ENCODE data around the gene ATRIP. TPM values are rescaled to one million over a fixed set of nuclear protein-coding genes. Genes with fewer than 3 reads are reported as not detected.
"Not testable (repeated sequence)": the region's sequence is repeated elsewhere in the genome, so short reads cannot be mapped to it uniquely, and the experiment has no call there.

ATRIP gene
- total and polyA plus RNA-seq, 8 donors = 2.0 to 4.8 (median 3.0) TPM

GRCh38 chr3:48459773-48460516, 13.4 kb downstream of the ATRIP start:
- DNase-seq = no peak
- H3K4me1 ChIP-seq = peaks cover 0 to 3% (median 0%) of the 10 kb centered on the region in 3 donors
- no peak overlapping the region for H3K4me3 ChIP-seq
- no peak for FAIRE-seq
- 81 to 84% methylated on average over 7 of the region's 7 CpGs for WGBS, 2 donors
- H3K9me3 ChIP-seq = no peaks in the 10 kb centered on the region
- intact Hi-C loops (cut with DNase I) = loop anchor here in 1 of 3 donors (5.0 kb wide), 1 partner anchor 87 kb away; no protein-coding TSS in a partner anchor
- peaks cover 0 to 32% (median 13%) of the 10 kb centered on the region in 3 donors for H3K36me3 ChIP-seq
- no peaks in the 10 kb centered on the region for H3K27me3 ChIP-seq
- no peak for TF ChIP-seq CTCF (IDR thresholded peaks at IDR 0.05)
- ATAC-seq = no peak
- H3K27ac ChIP-seq = no peak overlapping the region

- intact Hi-C loops (cut with DNase I) = loop anchor here in 1 of 3 donors (5.0 kb wide), 1 partner anchor 87 kb away; no protein-coding TSS in a partner anchor
- ATAC-seq = no peak
- Histone ChIP-seq H3K4me1 (peaks cover 0 to 7% (median 0%) of the 10 kb centered on the region in 3 donors), H3K27ac (no peak overlapping the region), H3K36me3 (peaks cover 0 to 32% (median 13%) of the 10 kb centered on the region in 3 donors), H3K4me3 (no peak overlapping the region), H3K9me3 (no peaks in the 10 kb centered on the region), H3K27me3 (no peaks in the 10 kb centered on the region)
- DNase-seq = no peak
- WGBS, 2 donors = 92 to 95% methylated on average over 3 of the region's 3 CpGs
- TF ChIP-seq CTCF (IDR thresholded peaks at IDR 0.05) = no peak
- FAIRE-seq = no peak
Observed at GRCh38 chr3:48460517-48460902, 14.0 kb downstream of the ATRIP start.

- H3K27me3 ChIP-seq, H3K9me3 ChIP-seq, DNase-seq, H3K27ac ChIP-seq, H3K4me1 ChIP-seq, FAIRE-seq, H3K4me3 ChIP-seq, ATAC-seq: not testable (repeated sequence)
- 78 to 82% methylated on average over 7 of the region's 7 CpGs for WGBS, 2 donors
- intact Hi-C loops (cut with DNase I) = loop anchor here in 1 of 3 donors (5.0 kb wide), 1 partner anchor 86 kb away; no protein-coding TSS in a partner anchor
- peaks cover 0 to 32% (median 13%) of the 10 kb centered on the region in 3 donors for H3K36me3 ChIP-seq
Observed at GRCh38 chr3:48461767-48462166, 15.2 kb downstream of the ATRIP start.

- TF ChIP-seq CTCF (IDR thresholded peaks at IDR 0.05) = no peak
- Histone ChIP-seq H3K27me3 (no peaks in the 10 kb centered on the region), H3K36me3 (peaks cover 0 to 22% (median 7%) of the 10 kb centered on the region in 3 donors), H3K4me3 (no peak overlapping the region), H3K9me3 (no peaks in the 10 kb centered on the region), H3K4me1 (peaks cover 22 to 29% (median 23%) of the 10 kb centered on the region in 3 donors), H3K27ac (no peak overlapping the region)
- no peak for ATAC-seq
- DNase-seq = no peak
- no peak for FAIRE-seq
- 74 to 80% methylated on average over 9 of the region's 9 CpGs for WGBS, 2 donors
- intact Hi-C loops (cut with DNase I) = loop anchor here in 1 of 3 donors (5.0 kb wide), 1 partner anchor 84 kb away; no protein-coding TSS in a partner anchor
Observed at GRCh38 chr3:48463703-48464102, 17.2 kb downstream of the ATRIP start.

- no peak for TF ChIP-seq CTCF (IDR thresholded peaks at IDR 0.05)
- WGBS, 2 donors = 89 to 91% methylated on average over 17 of the region's 17 CpGs
- no peaks in the 10 kb centered on the region for H3K9me3 ChIP-seq
- peaks cover 0 to 11% (median 5%) of the 10 kb centered on the region in 3 donors for H3K36me3 ChIP-seq
- H3K4me1 ChIP-seq = peaks cover 22 to 30% (median 27%) of the 10 kb centered on the region in 3 donors
- FAIRE-seq (no peak), ATAC-seq (no peak), DNase-seq (peak in 4 of 6 donors; percentile 35 to 86 (median 54))
- H3K27ac ChIP-seq = peak overlapping the region; percentile 99 to 100 (median 100)
- no peaks in the 10 kb centered on the region for H3K27me3 ChIP-seq
- H3K4me3 ChIP-seq = no peak overlapping the region
- intact Hi-C loops (cut with DNase I) = loop anchor here in 2 of 3 donors (5.0 kb wide), 2 partner anchors 83 to 88 kb away; no protein-coding TSS in a partner anchor
Observed at GRCh38 chr3:48464713-48465221, 18.2 kb downstream of the ATRIP start.

Measured in pancreas (tissue), 10 donors.